HepG2 (cell line): Measurements from ENCODE around the gene STK39. TPM values are rescaled to one million over a fixed set of nuclear protein-coding genes. Genes with fewer than 3 reads are reported as not detected.

Source experiments
- CREM ChIP-seq, 2 experiments: sonication (generic) in 1 of 2; formaldehyde crosslinking in 1 of 2; IDR thresholded peaks; 2 replicates each; pipeline versions ENCODE4 v1.4.0 to v1.6.1; 2016 to 2020; ENCODE audit warnings: antibody characterized with exemption in 1 of 2, mild to moderate bottlenecking in 1 of 2, missing genetic modification reagents in 1 of 2
- DNMT3B ChIP-seq: conservative IDR thresholded peaks from 2 replicates; pipeline ENCODE4 v1.6.1; 2016; ENCODE audit warnings: missing biosample characterization, control low read depth
- DR1 ChIP-seq: sonication (generic); formaldehyde crosslinking; IDR thresholded peaks from 2 replicates; pipeline ENCODE4 v1.8.0; 2021; ENCODE audit warnings: mild to moderate bottlenecking, missing genetic modification reagents, inconsistent platforms
- FLYWCH1 ChIP-seq: sonication (generic); formaldehyde crosslinking; IDR thresholded peaks from 2 replicates; pipeline ENCODE4 v1.8.1; 2023; ENCODE audit warnings: mild to moderate bottlenecking, missing genetic modification reagents
- FOSL2 ChIP-seq: sonication (generic); formaldehyde crosslinking; IDR thresholded peaks from 2 replicates; pipeline ENCODE4 v1.4.0; 2020; ENCODE audit warnings: missing genetic modification reagents
- HOXA5 ChIP-seq: sonication (generic); formaldehyde crosslinking; IDR thresholded peaks from 2 replicates; pipeline ENCODE4 v1.4.0; 2020; ENCODE audit warnings: missing genetic modification reagents
- KDM3A ChIP-seq: IDR thresholded peaks from 2 replicates; pipeline ENCODE4 v1.6.1; 2018; ENCODE audit warnings: low read depth, missing compliant biosample characterization
- KLF11 ChIP-seq: IDR thresholded peaks from 2 replicates; pipeline ENCODE4 v1.6.1; 2016; ENCODE audit warnings: missing compliant biosample characterization
- MAZ ChIP-seq, 2 experiments: sonication (generic) in 1 of 2; formaldehyde crosslinking in 1 of 2; IDR thresholded peaks; 2 replicates each; pipeline versions ENCODE4 v1.5.0 to v1.6.1; 2012 to 2020; ENCODE audit warnings: low read depth in 2 of 2, mild to moderate bottlenecking in 2 of 2, borderline replicate concordance in 1 of 2, improper control_type of control experiment in 1 of 2, low read length in 1 of 2, missing genetic modification reagents in 1 of 2, moderate library complexity in 1 of 2
- SMAD1 ChIP-seq: sonication (generic); formaldehyde crosslinking; IDR thresholded peaks from 2 replicates; pipeline ENCODE4 v1.4.0; 2020; ENCODE audit warnings: missing genetic modification reagents, low read depth, mild to moderate bottlenecking, borderline replicate concordance
- SNAPC4 ChIP-seq: sonication (generic); formaldehyde crosslinking; IDR thresholded peaks from 2 replicates; pipeline ENCODE4 v1.4.0; 2020; ENCODE audit warnings: mild to moderate bottlenecking, missing genetic modification reagents
- U2AF1 ChIP-seq: fragments of 200-400 bp; formaldehyde crosslinking; optimal IDR thresholded peaks from 2 replicates; pipeline ENCODE3; 2017; ENCODE audit warnings: mild to moderate bottlenecking, low read depth, low read length
- XBP1 ChIP-seq: sonication (generic); formaldehyde crosslinking; IDR thresholded peaks from 2 replicates; pipeline ENCODE4 v1.5.0; 2020; ENCODE audit warnings: missing genetic modification reagents
- YEATS2 ChIP-seq: sonication (generic); formaldehyde crosslinking; IDR thresholded peaks from 2 replicates; pipeline ENCODE4 v1.4.0; 2020; ENCODE audit warnings: missing genetic modification reagents, borderline replicate concordance
- ZNF235 ChIP-seq: sonication (generic); formaldehyde crosslinking; IDR thresholded peaks from 2 replicates; pipeline ENCODE4 v1.8.1; 2023; ENCODE audit warnings: mild to moderate bottlenecking, missing genetic modification reagents, borderline replicate concordance
- ZNF275 ChIP-seq: sonication (generic); formaldehyde crosslinking; IDR thresholded peaks from 2 replicates; pipeline ENCODE4 v1.8.0; 2022; ENCODE audit warnings: missing genetic modification reagents, mild to moderate bottlenecking, inconsistent platforms, borderline replicate concordance
- ZNF30 ChIP-seq: sonication (generic); formaldehyde crosslinking; IDR thresholded peaks from 2 replicates; pipeline ENCODE4 v1.5.0; 2020; ENCODE audit warnings: mild to moderate bottlenecking, missing genetic modification reagents
- ZNF619 ChIP-seq: sonication (generic); formaldehyde crosslinking; IDR thresholded peaks from 2 replicates; pipeline ENCODE4 v1.4.0; 2020; ENCODE audit warnings: mild to moderate bottlenecking, missing genetic modification reagents
- ZNF737 ChIP-seq: sonication (generic); formaldehyde crosslinking; IDR thresholded peaks from 2 replicates; pipeline ENCODE4 v1.5.0; 2020; ENCODE audit warnings: missing genetic modification reagents, mild to moderate bottlenecking, borderline replicate concordance
- ZNF75D ChIP-seq: sonication (generic); formaldehyde crosslinking; IDR thresholded peaks from 2 replicates; pipeline ENCODE4 v1.8.1; 2023; ENCODE audit warnings: missing genetic modification reagents, mild to moderate bottlenecking, borderline replicate concordance
- polyA plus RNA-seq, 8 experiments: library from polyadenylated mRNA; depleted of rRNA in 3 of 8; stranded (reverse) in 7 of 8; unstranded in 1 of 8; fragments of >200 nt; fragmentation: Illumina TruSeq in 4 of 8; extraction: Trizol in 4 of 8; gene quantifications; 2 replicates each; pipeline versions ENCODE4 v1.2.1 to v1.2.3, GENCODE V29; 2011 to 2016; ENCODE audit warnings: low read depth in 4 of 8, missing spikeins in 1 of 8, mixed read lengths in 1 of 8; ENCODE audit not compliant: insufficient read depth in 1 of 8
- total RNA-seq, 5 experiments: library from RNA; depleted of rRNA; stranded (reverse); fragments of >200 nt; fragmentation: Illumina TruSeq; extraction: Trizol; gene quantifications; 2 replicates each; pipeline ENCODE4 v1.2.3, GENCODE V29; 2016; ENCODE audit warnings: low read depth in 1 of 5
- TF ChIP-seq, protein P1 (sequence below): sonication (generic); formaldehyde crosslinking; IDR thresholded peaks from 2 replicates; pipeline ENCODE4 v1.4.0; 2020; ENCODE audit warnings: missing genetic modification reagents
- TF ChIP-seq, protein P2 (sequence below): sonication (generic); formaldehyde crosslinking; conservative IDR thresholded peaks from 2 replicates; pipeline ENCODE4 v1.4.0; 2020; ENCODE audit warnings: missing genetic modification reagents

STK39 gene
- total and polyA plus RNA-seq, 2 of the 13 experiments (the other 11 are each of a cell fraction or from before 2014, with no cell fraction given), result 27.3 to 38.4 TPM

DNA sequence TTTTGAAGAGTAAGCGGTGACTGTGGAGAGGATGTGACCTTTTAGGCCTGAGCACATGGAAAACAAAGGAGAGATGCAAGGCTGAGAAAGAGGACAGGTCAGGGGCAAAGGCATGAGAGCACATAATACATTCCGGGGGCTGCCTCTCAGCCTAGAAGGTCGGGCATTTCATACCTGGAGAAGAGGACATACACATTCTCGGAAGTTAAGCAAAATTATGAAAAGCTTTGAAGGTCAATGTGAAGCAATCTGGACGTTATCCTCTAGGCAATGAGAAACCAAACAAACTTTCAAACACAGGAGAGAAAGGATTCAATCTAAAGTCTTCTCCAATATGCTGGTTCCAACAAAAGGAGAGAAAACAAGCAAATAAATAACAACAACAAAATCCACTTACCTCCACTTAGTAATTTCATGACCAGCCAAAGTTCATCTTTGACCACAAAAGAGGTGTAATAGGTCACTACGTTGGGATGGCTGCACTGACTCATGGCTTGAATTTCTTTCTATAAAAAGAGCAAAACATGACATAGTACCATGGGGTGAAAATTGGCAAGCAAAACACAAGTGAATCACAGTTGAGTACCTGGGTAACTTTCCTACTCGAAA, 80.4 kb downstream of the STK39 start (continued):
- TF ChIP-seq ZNF235 (CRISPR knock-in tag) (no peak), ZNF75D (no peak), ZNF619 (CRISPR knock-in tag) (no peak), MAZ (IDR thresholded peaks at IDR 0.05; ENCODE audit: borderline replicate concordance, low read depth, low read length) (no peak), MAZ (CRISPR knock-in tag; IDR thresholded peaks at IDR 0.05; ENCODE audit: low read depth) (peak; percentile 56; the same call in 1 of the 2 replicates), HOXA5 (CRISPR knock-in tag) (peak; percentile 64; the same call in 1 of the 2 replicates), ZNF30 (CRISPR knock-in tag) (no peak), DNMT3B (CRISPR knock-in tag) (peak; percentile 91; the same call in 1 of the 2 replicates), DR1 (no peak), SNAPC4 (CRISPR knock-in tag) (no peak), ZNF275 (CRISPR knock-in tag) (no peak), FOSL2 (CRISPR knock-in tag) (peak; percentile 48), SMAD1 (CRISPR knock-in tag) (no peak), XBP1 (no peak), U2AF1 (no peak), FLYWCH1 (CRISPR knock-in tag) (no peak), KLF11 (CRISPR knock-in tag) (0 out of 2 replicates have a peak, but pooled peaks have one; percentile 77), YEATS2 (no peak), ZNF737 (CRISPR knock-in tag) (no peak), KDM3A (CRISPR knock-in tag) (no peak), CREM (IDR thresholded peaks at IDR 0.05) (peak; percentile 83), CREM (CRISPR knock-in tag; IDR thresholded peaks at IDR 0.05) (no peak)
- TF ChIP-seq, protein P1, sequence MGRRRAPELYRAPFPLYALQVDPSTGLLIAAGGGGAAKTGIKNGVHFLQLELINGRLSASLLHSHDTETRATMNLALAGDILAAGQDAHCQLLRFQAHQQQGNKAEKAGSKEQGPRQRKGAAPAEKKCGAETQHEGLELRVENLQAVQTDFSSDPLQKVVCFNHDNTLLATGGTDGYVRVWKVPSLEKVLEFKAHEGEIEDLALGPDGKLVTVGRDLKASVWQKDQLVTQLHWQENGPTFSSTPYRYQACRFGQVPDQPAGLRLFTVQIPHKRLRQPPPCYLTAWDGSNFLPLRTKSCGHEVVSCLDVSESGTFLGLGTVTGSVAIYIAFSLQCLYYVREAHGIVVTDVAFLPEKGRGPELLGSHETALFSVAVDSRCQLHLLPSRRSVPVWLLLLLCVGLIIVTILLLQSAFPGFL (CRISPR knock-in tag), result no peak
- TF ChIP-seq, protein P2, sequence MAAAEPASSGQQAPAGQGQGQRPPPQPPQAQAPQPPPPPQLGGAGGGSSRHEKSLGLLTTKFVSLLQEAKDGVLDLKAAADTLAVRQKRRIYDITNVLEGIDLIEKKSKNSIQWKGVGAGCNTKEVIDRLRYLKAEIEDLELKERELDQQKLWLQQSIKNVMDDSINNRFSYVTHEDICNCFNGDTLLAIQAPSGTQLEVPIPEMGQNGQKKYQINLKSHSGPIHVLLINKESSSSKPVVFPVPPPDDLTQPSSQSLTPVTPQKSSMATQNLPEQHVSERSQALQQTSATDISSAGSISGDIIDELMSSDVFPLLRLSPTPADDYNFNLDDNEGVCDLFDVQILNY, result no peak
